ENCODE data around the gene SUMF1. TPM values are rescaled to one million over a fixed set of nuclear protein-coding genes. Genes with fewer than 3 reads are reported as not detected.

SUMF1 gene
- total RNA-seq, 1 experiment from 2014 or later: 26.6 TPM

DNA sequence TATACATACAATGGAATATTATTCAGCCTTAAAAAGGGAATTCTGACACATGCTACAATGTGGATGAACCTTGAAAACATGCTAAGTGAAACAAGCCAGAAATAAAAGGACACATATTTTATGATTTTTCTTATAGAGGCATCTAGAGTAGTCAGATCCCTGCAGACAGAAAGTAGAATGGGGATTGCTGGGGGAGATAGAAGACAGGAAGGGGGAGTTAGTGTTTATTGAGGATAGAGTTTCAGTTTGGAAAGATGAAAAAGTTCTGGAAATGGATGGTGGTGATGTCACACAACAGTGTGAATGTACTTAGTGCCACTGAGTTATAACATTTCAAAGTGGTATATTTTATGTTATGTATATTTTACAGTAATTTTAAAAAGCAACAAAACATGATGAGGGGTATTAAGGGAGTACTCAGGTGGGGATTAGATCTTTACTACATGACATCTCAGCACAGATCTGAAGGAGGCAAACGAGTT is 30.8 kb upstream of the SUMF1 start:
- H3K9ac ChIP-seq (ENCODE audit: low read length): no peak overlapping the region
- no peak for ATAC-seq
- H3K4me1 ChIP-seq (ENCODE audit: control insufficient read depth in 1 of 2, insufficient read depth in 2 of 2, low read length in 2 of 2): peaks cover 0 to 8% of the 10 kb centered on the region in 2 experiments; a peak in 2 of 4 replicates
- H3K27me3 ChIP-seq (ENCODE audit: insufficient read depth, low read length): 0 out of 2 replicates have a peak, but pooled peaks cover 6% of the 10 kb centered on the region
- H3K9me3 ChIP-seq (ENCODE audit: control insufficient read depth in 1 of 2, insufficient read depth in 1 of 2, low read depth in 1 of 2, low read length in 2 of 2): no peaks in the 10 kb centered on the region
- TF ChIP-seq YY1 (IDR thresholded peaks at IDR 0.05; ENCODE audit: extremely low read depth, insufficient replicate concordance, low read depth, low read length) (no peak), REST (IDR thresholded peaks at IDR 0.05; ENCODE audit: low read depth) (no peak), EGR1 (IDR thresholded peaks at IDR 0.05; ENCODE audit: low read depth) (no peak), EZH2 (IDR thresholded peaks at IDR 0.05) (no peak), CEBPB (IDR thresholded peaks at IDR 0.05; ENCODE audit: low read depth) (no peak), ZNF274 (IDR thresholded peaks at IDR 0.05; ENCODE audit: low read depth, low read length) (no peak), SRF (IDR thresholded peaks at IDR 0.05; ENCODE audit: low read depth) (no peak), SIN3A (IDR thresholded peaks at IDR 0.05; ENCODE audit: low read depth) (no peak), ELF1 (IDR thresholded peaks at IDR 0.05; ENCODE audit: borderline replicate concordance, low read depth) (no peak), CTCF (IDR thresholded peaks at IDR 0.05 in 2 of 3, conservative IDR thresholded peaks at IDR 0.05 in 1 of 3; ENCODE audit: borderline replicate concordance in 1 of 3, insufficient read depth in 1 of 3, low read depth in 2 of 3, low read length in 2 of 3) (no peak), TCF7L2 (IDR thresholded peaks at IDR 0.05; ENCODE audit: borderline replicate concordance, extremely low read depth, insufficient read depth, insufficient read length) (no peak)
- TF ChIP-seq, protein P1, sequence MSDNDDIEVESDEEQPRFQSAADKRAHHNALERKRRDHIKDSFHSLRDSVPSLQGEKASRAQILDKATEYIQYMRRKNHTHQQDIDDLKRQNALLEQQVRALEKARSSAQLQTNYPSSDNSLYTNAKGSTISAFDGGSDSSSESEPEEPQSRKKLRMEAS (IDR thresholded peaks at IDR 0.05): no peak
- TF ChIP-seq, protein P2, sequence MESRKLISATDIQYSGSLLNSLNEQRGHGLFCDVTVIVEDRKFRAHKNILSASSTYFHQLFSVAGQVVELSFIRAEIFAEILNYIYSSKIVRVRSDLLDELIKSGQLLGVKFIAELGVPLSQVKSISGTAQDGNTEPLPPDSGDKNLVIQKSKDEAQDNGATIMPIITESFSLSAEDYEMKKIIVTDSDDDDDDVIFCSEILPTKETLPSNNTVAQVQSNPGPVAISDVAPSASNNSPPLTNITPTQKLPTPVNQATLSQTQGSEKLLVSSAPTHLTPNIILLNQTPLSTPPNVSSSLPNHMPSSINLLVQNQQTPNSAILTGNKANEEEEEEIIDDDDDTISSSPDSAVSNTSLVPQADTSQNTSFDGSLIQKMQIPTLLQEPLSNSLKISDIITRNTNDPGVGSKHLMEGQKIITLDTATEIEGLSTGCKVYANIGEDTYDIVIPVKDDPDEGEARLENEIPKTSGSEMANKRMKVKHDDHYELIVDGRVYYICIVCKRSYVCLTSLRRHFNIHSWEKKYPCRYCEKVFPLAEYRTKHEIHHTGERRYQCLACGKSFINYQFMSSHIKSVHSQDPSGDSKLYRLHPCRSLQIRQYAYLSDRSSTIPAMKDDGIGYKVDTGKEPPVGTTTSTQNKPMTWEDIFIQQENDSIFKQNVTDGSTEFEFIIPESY (IDR thresholded peaks at IDR 0.05; ENCODE audit: extremely low read depth, insufficient replicate concordance, low read length): no peak
- H3K4me2 ChIP-seq (ENCODE audit: low read length): no peak overlapping the region
- ChIA-PET POLR2A (no interaction called here), RAD21 (ENCODE audit: low non-redundant PET in 1 of 2, low total read pairs in 2 of 2, uncharacterized antibody in 2 of 2, unreplicated experiment in 2 of 2) (no interaction called here), CTCF (no interaction called here)
- no peak overlapping the region for H2AFZ ChIP-seq (ENCODE audit: low read depth, low read length, poor library complexity, severe bottlenecking)
- H3K79me2 ChIP-seq (ENCODE audit: insufficient read depth, low read length): no peaks in the 10 kb centered on the region
- H3K9me2 ChIP-seq (ENCODE audit: insufficient read depth): no peaks in the 10 kb centered on the region
- H3K27ac ChIP-seq (ENCODE audit: low read depth, low read length): no peak overlapping the region
- DNase-seq (ENCODE audit: low read depth, low spot score): no peak
- intact Hi-C loops (cut with micrococcal nuclease): no loop called here
- no peaks in the 10 kb centered on the region for H4K20me1 ChIP-seq (ENCODE audit: insufficient read depth)
- no peak overlapping the region for H3K4me3 ChIP-seq (replicated peaks in 1 of 2; ENCODE audit: low read depth in 1 of 2, low read length in 2 of 2)
- H3K36me3 ChIP-seq (ENCODE audit: control insufficient read depth in 1 of 2, insufficient read depth in 2 of 2, low read length in 2 of 2): no peaks in the 10 kb centered on the region
- BruUV-seq (replicated peaks): no TSS peak
